GM03348 (cell line): ENCODE results near the gene MPZ.
"Not testable (repeated sequence)": the region's sequence is repeated elsewhere in the genome, so short reads cannot be mapped to it uniquely, and the experiment has no call there.

Experiments used
- DNase-seq: peaks from one replicate; pipeline ENCODE4 v3.0.0; 2012; ENCODE audit warnings: low spot score

MPZ gene

DNA sequence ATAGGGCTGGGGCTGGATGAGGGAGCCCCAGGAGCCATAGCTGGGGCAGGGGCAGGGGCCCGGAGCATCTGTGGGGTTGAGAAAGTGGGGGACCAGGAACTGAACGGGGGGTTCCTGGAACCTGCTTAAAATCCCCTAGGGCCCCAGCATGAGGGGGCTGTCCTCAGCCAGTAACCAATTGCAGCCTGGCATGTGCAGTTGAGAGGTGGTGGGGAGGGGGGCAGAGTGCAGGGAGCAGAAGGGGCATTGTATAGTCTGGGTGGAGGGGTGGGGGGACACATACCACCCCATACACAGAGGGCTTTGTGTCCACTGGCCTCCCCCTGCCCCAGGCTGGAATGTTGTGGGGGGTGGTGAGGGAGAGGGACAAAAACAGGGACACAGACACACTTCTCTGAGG, at the start of gene MPZ:
TSS of gene MPZ (minus strand) at position 101 of the 400 bp plus-strand sequence. CDS start at position 38, 63 bp downstream.
- no peak for DNase-seq

DNA sequence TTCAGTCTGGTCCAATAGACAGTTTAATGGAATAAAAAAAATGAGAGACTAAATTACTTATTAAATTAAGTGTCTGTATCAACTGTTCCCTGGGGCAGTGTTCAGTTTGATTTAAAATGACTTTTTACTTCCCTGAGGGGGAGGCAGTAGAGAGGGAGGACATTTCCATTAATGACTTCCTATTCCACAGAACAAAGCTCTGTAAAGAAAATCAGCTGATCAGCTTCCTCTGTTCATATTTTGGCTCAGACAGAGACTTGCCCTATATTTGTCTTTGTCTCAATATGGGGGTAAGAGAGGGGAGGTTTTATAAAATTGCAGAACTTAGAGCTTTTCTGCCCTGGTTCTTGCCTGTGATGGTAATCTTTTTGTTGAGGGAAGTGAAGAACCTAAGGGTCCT, 49.5 kb upstream of the MPZ start:
- no peak for DNase-seq

GRCh38 chr1:161357073-161357472, 47.3 kb upstream of the MPZ start:
- DNase-seq: no peak

DNA sequence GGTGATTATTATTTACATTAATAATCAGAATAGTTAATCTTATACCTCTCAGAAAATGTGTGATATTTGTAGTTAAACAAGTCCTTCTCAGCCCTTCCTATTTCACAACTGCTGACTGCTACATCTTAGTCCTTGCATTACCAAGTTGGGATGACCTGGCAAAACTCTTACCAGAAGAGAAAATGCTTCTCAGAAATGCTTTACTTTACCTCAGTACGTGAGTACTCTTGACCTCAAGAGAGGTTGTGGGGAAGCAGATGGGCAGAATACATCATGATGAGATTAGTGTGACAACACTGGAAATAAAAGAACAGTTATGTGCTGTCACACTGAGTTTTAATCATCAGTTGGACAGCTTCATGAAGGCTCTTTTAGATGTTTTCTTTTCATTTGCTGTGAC, 41.7 kb upstream of the MPZ start:
- no peak for DNase-seq

- DNase-seq: no peak
Observed at GRCh38 chr1:161350671-161351070, 40.9 kb upstream of the MPZ start.

GRCh38 chr1:161342821-161343220, 33.1 kb upstream of the MPZ start:
- DNase-seq: no peak

DNA sequence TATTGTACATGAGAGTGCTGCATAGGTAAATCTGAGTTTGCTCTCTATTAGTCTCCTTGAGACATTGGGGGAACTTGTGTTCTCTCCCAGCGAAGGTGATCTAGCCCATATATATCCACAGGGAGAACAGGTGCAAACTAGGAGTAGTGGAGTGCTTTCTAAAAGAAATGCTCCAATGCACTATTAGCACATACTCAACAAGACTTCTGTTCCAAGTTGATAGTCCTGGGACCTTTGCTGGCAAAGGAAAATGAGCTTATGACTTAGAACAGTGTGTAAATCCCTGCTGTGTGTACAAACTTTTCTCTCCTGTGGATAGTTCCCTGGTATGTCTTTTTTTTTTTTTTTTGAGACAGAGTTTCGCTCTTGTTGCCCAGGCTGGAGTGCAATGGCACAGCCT, 32.4 kb upstream of the MPZ start:
- DNase-seq: no peak

- peak; percentile 52 for DNase-seq
Observed at GRCh38 chr1:161335796-161336195, 26.0 kb upstream of the MPZ start.

DNA sequence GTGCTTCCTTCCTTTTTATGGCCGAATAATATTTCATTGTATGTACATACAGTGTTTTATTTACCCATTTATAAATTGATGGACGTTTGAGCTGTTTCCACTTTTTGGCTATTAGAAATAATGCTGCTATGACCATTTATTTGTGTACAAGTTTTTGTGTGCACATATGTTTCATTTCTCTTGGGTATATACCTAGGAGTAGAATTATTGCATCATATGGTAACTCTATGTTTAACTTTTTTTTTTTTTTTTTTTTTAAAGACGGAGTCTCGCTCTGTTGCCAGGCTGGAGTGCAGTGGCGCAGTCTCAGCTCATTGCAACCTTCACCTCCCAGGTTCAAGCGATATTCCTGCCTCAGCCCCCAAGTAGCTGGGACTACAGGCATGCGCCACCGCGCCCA, 23.4 kb upstream of the MPZ start:
- DNase-seq: no peak

DNA sequence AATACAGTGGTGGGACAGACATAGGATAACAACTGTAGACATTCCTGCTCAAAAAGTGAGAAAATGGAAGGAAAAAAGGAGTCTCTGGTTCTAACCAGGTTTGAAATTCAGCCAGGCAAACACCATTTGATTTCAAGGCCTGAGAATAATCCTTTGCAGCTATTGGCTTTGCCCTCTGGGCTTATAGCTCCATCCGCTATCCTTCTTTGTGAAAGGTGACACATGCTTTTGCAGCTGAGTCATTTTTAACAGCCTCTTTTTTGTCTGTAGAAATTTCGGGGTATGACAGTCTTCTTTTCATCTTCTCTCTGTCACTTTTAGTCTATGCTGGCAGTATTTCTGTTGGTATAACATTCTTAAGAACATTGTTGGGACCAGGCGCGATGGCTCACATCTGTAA, 20.6 kb upstream of the MPZ start:
- DNase-seq: no peak

DNA sequence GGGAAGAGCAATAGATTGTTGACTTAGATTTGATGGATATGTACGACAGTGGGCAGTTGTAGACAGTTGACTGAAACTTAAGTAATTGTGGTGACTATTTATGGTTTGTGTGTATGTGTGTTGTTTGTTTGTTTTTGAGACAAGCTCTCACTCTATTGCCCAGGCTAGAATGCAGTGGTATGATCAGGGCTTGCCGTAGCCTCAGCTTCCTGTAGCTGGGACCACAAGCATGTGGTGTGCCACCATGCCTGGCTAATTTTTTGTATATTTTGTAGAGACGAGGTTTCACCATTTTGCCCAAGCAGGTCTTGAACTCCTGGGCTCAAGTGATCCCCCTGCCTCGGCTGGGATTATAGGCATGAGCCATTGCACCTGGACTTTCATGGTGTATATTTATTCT, 14.3 kb upstream of the MPZ start:
- no peak for DNase-seq

GRCh38 chr1:161315841-161316674, 6.3 kb upstream of the MPZ start:
- not testable (repeated sequence) for DNase-seq

DNA sequence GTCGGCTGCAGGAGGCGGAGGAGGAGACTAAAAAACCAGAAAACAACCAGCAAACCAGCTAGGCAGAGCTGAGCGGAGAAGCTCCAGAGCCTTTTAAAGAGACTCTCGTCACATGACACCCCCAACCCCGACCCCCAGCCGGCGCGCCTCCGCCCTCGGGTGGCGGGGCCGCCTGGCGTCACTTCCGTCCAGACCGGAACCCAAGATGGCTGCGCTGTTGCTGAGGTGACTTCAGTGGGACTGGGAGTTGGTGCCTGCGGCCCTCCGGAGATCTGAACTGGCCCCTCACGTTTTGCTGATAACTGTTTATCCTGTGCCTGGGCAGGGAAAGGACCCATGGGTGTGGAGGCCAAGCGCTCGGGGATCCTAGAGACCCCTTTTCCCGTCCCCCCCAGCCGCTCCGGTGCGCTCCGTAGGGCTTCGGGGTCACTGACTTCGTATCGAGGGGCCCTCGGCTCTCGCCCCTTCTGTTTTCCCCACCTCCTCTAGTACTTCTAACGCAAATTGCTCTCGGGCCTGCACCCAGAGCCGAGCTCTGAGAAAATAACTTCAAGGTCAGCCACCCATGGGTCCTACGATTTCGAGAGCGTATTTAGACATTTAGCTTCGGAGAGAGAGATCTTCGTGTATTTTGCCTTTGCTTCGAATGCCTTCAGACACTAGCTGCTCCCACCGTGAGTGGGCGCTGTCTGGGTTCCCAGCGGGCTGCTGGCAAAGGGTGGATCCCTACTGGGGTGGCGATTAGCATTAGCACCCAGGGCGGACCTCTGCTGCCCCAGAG, 4.6 kb upstream of the MPZ start, which contains the start of gene SDHC:
TSS of gene SDHC (plus strand) at position 181 of the 781 bp plus-strand sequence. CDS start at position 206, 25 bp downstream.
- peak; percentile 98 for DNase-seq

DNA sequence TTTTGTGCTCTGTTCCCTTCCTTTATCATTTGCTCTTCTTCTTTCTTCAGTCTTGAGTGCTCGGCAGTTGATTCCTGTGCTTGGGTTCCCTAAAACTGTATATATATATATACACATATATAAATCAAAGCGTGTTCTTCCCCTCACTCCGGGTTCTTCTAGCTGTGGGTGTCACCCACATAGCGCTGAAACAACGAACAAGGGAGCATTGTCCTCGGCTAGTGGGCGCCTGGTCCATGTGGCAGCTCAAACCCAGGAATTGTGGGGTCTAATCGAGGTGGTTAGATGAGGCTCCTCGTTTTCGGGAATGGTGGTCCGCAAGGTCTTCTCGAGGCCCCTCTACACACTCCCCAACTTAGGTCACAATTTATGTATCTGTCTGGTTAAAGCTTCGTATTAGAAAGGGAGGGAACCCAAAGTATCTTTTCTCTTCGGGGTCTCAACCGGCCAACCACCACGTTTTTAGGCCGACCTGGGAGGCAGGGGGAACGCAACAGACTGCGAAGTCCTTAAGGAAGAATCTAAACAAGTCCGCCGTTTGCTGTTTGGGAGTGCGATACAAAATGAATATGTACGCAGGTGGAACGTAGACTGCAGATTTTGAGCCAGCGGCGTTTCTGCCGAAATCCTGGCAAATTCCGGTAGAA, 3.9 kb upstream of the MPZ start:
- DNase-seq: no peak

- no peak for DNase-seq
Observed at GRCh38 chr1:161311595-161312181, 1.9 kb upstream of the MPZ start.

- no peak for DNase-seq
Observed at GRCh38 chr1:161307892-161308638, 1.7 kb downstream of the MPZ start.

- peak; percentile 51 for DNase-seq
Observed at GRCh38 chr1:161307230-161307768, 2.5 kb downstream of the MPZ start.

DNA sequence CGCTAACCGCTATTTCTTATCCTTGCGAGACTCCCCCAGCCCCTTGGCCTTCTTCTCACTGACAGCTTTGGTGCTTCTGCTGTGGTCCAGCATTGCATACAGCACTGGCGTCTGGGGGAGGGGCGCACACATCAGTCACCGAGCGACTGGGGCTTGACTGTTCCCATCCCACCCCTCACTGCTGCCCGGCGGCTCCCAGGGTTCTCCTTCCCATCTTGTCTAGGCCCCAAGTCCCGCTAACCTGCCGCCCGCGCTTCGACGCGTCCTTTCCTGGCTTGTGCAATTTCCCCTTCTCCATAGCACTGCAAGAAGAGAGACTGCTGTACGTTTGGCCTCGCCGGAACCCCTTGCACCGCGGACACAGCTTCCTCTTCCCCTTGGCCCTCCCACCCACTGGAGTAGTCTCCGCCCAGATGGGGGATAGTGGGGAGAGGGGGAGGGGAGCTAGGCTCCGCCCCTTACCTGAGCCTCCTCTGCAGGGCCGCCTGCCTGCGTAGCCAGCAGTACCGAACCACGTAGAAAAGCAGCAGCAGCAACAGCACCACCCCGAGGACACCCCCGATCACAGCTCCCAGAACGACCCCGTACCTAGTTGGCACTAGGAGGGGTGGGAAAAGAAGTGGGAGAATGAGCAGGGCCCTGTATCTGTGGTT, 3.8 kb downstream of the MPZ start:
- DNase-seq: peak; percentile 58

GRCh38 chr1:161304927-161305866, 4.6 kb downstream of the MPZ start:
- DNase-seq: peak; percentile 21

DNA sequence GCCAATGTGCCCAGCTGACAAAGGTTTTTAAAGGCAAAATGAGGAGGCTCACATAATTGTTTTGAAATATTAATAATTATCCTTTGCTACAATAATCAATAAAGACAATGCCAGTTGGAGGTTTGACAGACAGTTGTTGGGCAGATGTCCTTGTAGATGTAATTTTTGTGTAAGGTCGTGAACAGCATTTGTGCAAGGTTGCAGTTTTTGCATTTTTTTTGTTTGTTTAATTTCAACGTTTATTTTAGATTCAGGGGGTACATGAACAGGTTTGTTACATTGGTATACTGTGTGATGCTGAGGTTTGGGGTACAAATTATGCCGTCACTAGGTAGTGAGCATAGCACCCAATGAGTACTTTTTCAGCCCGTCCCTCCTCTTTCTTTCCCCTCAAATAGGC, 9.3 kb downstream of the MPZ start:
- no peak for DNase-seq
